NCI-H446 (cell line): ENCODE results near the gene SFRP5.

Source experiments
- DNase-seq, 2 experiments: peaks; one replicate each; lab custom pipeline; 2025; lab: John Stamatoyannopoulos, UW

Gene SFRP5

DNA sequence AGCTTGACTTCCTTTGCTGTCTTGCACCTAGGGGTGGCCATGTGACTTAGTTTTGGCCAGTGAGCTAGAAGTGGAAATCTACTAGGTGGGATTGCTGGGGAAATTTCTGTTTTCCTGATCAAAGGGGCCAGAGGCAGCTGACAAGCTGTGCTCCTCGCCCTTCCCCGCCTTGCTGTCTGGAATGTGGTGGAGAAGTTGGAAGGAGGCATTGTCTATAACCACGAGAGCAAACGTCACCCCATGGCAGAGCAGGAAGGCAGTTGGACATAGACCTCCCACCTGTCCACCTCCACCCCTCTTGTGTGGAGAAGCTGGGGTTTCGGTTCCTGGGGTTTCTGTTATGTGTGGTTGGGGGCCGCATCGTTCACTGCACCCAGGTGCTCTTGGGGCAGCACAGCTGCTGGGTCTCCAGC is 7.3 kb downstream of the SFRP5 start:
- DNase-seq = no peak

DNA sequence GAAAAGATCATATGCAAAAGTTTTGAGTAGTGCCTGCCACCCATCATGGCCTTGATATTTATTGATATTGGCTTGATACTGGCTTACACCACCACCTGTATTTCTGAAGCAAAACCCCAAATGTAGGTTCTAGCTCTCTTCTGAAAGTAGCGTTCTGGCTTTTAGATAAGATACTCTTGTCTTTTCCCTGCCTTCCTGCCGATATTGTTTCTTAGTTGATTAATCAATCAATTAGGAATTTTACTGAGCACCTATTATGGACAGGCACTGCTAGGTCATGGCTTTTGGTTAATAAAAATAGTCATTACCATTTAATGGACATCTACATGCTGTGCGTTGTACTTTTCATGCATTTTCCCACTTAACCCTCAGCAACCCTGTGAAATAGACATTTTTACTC is 7.9 kb downstream of the SFRP5 start:
- no peak for DNase-seq

DNA sequence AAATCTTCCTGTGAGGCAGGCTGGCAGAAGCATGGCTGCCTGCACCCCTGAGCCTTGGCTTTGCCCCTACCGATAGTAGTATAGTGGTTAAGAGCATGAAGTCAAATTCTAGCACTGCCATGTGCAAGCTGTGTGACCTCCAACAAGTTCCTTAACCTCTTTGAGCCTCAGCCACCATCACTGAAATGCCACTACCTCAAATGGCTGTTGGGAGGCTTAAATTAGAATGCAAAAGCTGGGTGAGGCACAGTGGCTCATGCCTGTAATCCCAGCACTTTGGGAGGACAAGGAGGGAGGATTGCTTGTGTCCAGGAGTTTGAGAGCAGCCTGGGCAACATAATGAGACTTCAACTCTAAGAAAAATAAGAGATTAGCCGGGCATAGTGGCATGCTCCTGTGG is 8.4 kb downstream of the SFRP5 start:
- DNase-seq = no peak

GRCh38 chr10:97762816-97763215 is 9.0 kb downstream of the SFRP5 start:
- DNase-seq = no peak

- no peak for DNase-seq
These were observed 9.7 kb downstream of the SFRP5 start for GRCh38 chr10:97762056-97762455.

GRCh38 chr10:97761331-97761865 is 10.4 kb downstream of the SFRP5 start:
- no peak for DNase-seq

- DNase-seq = no peak
These were observed 11.1 kb downstream of the SFRP5 start for GRCh38 chr10:97760461-97761257.

DNA sequence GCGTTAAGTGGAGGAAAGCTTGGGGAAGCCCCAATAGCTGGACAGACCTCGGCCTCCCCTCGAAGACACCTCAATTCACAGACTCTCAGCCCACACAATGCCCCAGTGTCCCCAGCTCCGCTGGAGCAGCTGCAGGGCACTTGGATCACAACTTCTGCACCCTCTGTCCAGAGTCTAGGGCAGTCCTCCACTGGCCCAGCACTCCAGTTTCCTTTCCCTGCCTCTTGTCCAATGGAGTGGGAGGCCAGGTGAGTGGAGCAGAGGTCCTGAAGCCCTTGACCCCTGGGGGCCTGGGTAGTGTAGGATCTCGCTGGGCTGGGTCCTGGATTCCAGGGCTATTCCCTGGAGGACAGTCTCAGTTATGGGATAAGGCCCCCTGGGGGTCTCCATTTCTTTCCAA is 11.9 kb downstream of the SFRP5 start:
- no peak for DNase-seq

- peak in 1 of 2 experiments; percentile 51 for DNase-seq
These were observed 12.5 kb downstream of the SFRP5 start for GRCh38 chr10:97759158-97759887.

DNA sequence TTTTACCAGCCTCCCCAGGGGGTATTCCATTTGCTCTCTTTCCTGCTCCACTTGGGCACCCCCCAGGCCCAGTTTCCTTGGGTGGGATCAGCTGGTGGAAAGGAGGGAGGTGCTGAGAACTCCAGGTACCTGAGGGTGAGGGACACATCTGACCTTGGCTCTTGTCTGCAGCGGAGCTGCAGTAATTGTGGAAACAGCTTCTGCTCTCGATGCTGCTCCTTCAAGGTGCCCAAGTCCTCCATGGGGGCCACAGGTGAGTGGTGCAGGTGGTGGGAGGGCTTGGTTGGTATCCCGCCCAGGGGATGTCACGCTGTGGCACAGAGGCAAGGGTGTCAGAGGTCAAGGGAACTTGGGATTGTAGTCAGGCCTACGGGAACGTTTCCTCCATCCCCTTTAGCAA is 14.3 kb downstream of the SFRP5 start:
- no peak for DNase-seq

DNA sequence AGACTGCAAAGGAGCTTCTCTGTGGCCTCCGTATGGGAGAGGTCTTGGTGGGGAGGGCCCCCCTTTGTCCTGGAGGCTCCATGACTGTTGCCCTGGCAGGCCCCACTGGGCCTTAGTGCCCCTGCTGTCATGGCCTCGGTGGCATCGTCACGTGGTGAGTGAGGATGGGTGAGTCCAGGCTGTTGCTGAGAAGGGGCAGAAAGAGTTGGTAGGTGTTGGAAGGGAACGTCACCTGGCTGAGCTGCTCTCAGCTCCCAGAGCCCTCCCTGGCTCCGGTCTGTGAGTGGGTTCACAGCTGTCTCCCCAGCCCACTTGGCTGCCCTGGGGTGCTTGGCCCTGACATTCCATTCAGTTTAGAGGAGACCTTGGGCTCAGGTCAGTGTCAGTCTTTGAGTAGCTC is 16.1 kb downstream of the SFRP5 start:
- no peak for DNase-seq

GRCh38 chr10:97754726-97755125 is 17.1 kb downstream of the SFRP5 start:
- no peak for DNase-seq

DNA sequence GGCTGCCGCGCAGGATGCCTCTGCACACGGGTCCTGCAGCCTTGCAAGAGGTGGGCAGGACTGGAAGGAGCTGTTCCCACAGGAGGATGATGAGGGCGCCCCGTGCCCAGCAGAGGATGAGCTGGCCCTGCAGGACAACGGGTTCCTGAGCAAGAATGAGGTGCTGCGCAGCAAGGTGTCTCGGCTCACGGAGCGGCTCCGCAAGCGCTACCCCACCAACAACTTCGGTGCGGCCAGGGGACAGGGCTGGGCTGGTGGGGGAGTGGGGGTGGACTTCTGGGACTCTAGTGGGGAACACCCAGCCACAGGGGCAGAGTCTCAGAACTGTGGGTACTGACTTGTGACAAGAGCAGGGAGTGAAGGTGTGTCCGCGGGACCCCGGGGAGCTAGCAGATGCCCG is 18.8 kb downstream of the SFRP5 start:
- no peak for DNase-seq

DNA sequence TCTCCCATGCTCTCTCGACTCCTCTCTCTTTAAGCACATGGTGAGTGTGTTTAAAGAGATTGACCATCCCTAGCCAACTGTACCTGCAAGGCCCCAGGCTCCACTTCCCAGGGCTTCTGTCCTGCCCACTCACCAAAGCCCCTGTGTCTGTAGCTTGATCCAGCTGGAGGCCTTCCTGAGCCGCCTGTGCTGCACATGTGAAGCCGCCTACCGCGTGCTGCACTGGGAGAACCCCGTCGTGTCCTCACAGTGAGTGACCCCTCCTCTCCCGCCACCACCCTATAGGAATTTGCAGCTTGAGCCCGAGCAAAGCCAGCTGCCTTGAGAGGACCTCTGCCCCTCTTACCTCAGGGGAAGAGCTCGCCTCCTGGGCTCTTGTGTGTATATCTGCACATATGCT is 23.7 kb downstream of the SFRP5 start:
- no peak for DNase-seq

DNA sequence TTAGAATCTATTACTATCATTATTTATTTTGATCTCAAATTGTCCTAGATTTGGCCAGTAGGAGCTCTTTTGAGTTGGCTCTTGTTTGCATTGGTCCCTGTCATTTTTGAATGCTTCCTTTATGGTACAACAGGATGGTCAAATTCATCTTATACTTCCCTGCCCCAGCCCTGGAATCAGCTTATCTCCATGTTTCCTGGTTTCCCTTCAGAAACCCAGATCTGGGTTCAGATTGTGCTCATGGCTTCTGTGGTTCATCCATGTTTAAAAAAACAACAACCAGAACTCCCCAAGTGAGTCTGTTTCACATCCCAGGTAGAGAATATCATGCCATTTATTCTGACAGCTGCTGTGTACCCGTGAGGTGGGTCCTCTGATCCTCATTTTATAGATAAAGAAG is 24.2 kb downstream of the SFRP5 start:
- DNase-seq = no peak

- no peak for DNase-seq
These were observed 27.3 kb downstream of the SFRP5 start for GRCh38 chr10:97744405-97745035.

GRCh38 chr10:97743169-97743943 is 28.4 kb downstream of the SFRP5 start:
- DNase-seq = no peak

DNA sequence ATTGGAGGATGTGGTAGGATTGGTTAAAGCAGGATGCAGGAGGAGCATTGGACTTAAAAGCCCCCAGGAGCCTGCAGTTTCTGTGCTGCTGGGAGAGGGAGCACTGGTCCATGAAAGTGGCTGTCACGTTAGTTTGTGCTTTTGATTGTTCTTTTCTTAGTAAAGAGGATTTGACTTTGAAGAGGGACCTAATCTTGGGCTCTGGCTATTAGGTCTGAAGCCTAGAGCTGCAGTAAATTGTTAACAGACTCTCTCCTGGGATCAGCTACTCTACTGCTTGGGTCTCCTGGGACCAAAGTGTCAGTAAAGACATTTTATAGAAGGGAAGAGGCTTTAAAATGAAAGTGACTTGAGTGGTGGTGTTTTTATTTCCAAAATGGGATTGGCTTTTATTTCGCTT is 31.2 kb downstream of the SFRP5 start:
- DNase-seq = no peak

DNA sequence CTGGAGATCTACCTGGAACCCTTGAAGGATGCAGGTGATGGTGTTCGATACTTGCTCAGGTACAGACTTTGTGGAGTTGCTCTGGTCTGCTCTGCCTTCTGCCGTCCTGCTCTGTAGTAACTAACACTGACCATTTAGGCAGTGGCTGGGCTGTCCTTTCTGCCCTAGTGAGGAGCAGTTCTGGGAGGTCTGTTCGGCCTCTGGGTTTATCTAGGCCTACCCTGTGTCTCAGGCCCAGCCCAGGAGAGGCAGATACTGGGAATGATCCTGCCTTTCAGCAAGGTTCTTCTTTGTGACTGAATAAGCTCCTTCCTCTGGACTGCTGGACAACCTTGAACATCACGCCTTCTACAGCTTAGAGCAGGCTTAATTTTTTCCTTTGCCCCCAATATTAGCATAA is 33.2 kb downstream of the SFRP5 start:
- DNase-seq = no peak

- no peak for DNase-seq
These were observed 34.0 kb downstream of the SFRP5 start for GRCh38 chr10:97737770-97738265.

DNA sequence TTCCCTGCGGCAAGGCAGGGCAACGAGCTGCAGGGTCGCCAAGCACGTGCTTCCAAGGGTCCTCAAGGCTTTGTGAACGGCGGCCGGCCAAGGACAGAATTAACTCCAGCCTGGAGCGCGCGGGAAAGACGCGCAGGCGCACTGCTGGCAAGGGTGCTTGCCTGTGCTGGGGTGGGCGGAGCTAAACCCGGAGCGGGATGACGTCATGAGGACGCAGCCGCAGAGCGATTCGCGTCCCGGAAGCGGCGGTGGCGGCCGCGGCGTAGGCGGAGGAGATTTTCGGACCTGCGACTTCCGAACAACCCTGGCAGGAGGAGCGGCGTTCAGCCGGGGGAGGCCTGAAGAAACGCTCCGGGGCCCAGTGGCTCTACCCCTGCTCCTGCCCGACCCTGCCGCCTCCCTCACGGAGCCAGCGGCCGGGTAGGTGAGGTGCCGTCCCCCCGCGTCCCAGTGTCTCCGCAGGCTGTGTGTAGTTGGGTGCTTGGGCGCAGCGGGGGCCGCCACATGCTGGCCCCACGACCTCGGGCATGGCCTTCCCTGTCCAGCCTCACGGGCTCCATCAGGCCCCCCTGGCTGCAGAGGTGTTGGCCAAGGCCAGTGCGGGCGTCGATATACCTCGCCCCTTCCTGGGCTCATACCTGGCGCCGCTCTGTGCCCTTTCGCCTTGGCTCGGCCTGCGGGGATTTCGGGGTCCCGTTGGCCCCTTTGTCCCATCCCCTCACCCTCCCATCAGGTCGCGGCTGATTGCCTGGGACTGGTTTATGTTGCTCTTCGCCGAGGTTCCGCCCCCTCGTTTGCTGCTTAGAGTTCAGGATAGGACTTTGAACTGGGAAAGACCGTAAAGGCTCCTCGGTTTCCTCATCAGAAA is 34.7 kb downstream of the SFRP5 start, which contains the start of gene ZFYVE27:
TSS of gene ZFYVE27 (plus strand) at position 227 of the 868 bp plus-strand sequence. CDS start 1,350 bp downstream, outside the sequence.
- peak; percentile 61 to 91 for DNase-seq
